Cardiac muscle cell (in vitro differentiated cells and primary cell): Measurements from ENCODE around the gene NEDD4L. TPM values are rescaled to one million over a fixed set of nuclear protein-coding genes. Genes with fewer than 3 reads are reported as not detected.

ENCODE experiments used
- DNase-seq, 2 donors: peaks; one replicate each; pipeline versions ENCODE4 v3.0.0 to v3.0.0-alpha.2; 2010 to 2017; ENCODE audit warnings: low read depth in 1 of 2, low spot score in 1 of 2
- H3K27ac ChIP-seq: fragments of 200-600 bp; sonication (generic); 2 replicates; pipeline ENCODE4 v1.5.1; 2016
- H3K27me3 ChIP-seq: fragments of 200-600 bp; sonication (generic); 2 replicates; pipeline ENCODE4 v1.6.0; 2016; ENCODE audit warnings: control low read depth
- H3K36me3 ChIP-seq: fragments of 200-600 bp; sonication (generic); 2 replicates; pipeline ENCODE4 v1.5.1; 2016; ENCODE audit warnings: control low read depth
- H3K4me1 ChIP-seq: fragments of 200-600 bp; sonication (generic); 2 replicates; pipeline ENCODE4 v1.8.1; 2017; ENCODE audit warnings: low read depth, mild to moderate bottlenecking, mixed run types
- H3K4me3 ChIP-seq: fragments of 200-600 bp; sonication (generic); 2 replicates; pipeline ENCODE4 v1.5.1; 2016; ENCODE audit warnings: mild to moderate bottlenecking
- H3K9me3 ChIP-seq: fragments of 200-600 bp; sonication (generic); 2 replicates; pipeline ENCODE4 v1.5.1; 2017; ENCODE audit warnings: low read depth, mild to moderate bottlenecking, control low read depth
- CTCF ChIP-seq: IDR thresholded peaks from 2 replicates; pipeline ENCODE4 v1.5.1; 2012; ENCODE audit warnings: low read depth, mild to moderate bottlenecking, low read length
- polyA plus RNA-seq: library from polyadenylated mRNA; unstranded; fragments of >200 nt; fragmentation: Nextera tagmentation; extraction: Ambion mirVana; gene quantifications from 2 replicates; pipeline ENCODE4 v1.2.1, GENCODE V29; 2016
- total RNA-seq: library from RNA; depleted of rRNA; stranded (reverse); fragments of >200 nt; gene quantifications from 2 replicates; pipeline ENCODE4 v1.2.3, GENCODE V29; 2016

The NEDD4L gene
- total and polyA plus RNA-seq, 2 experiments from 2014 or later, result 30.8 to 40.5 TPM

GRCh38 chr18:58177004-58177717 lies 133.1 kb downstream of the NEDD4L start:
- no peaks in the 10 kb centered on the region for H3K27me3 ChIP-seq
- no peaks in the 10 kb centered on the region for H3K36me3 ChIP-seq
- no peak overlapping the region for H3K27ac ChIP-seq
- no peaks in the 10 kb centered on the region for H3K9me3 ChIP-seq
- peak in 1 of 2 donors; percentile 92 for DNase-seq
- H3K4me1 ChIP-seq, result no peaks in the 10 kb centered on the region
- TF ChIP-seq CTCF, result no peak
- no peak overlapping the region for H3K4me3 ChIP-seq

- no peaks in the 10 kb centered on the region for H3K4me1 ChIP-seq
- no peak for TF ChIP-seq CTCF
These were observed 134.0 kb downstream of the NEDD4L start for GRCh38 chr18:58177896-58178470.

GRCh38 chr18:58178511-58178910 lies 134.5 kb downstream of the NEDD4L start:
- Histone ChIP-seq H3K4me1 (no peaks in the 10 kb centered on the region), H3K27ac (no peak overlapping the region), H3K4me3 (no peak overlapping the region), H3K9me3 (no peaks in the 10 kb centered on the region), H3K27me3 (no peaks in the 10 kb centered on the region), H3K36me3 (no peaks in the 10 kb centered on the region)
- TF ChIP-seq CTCF, result no peak
- DNase-seq, result no peak

More at GRCh38 chr18:58177896-58178470, 134.0 kb downstream of the NEDD4L start:
- Histone ChIP-seq H3K4me3 (no peak overlapping the region), H3K27ac (no peak overlapping the region), H3K9me3 (no peaks in the 10 kb centered on the region), H3K36me3 (no peaks in the 10 kb centered on the region), H3K27me3 (no peaks in the 10 kb centered on the region)
- no peak for DNase-seq

- no peaks in the 10 kb centered on the region for H3K9me3 ChIP-seq
- DNase-seq, result no peak
- no peak for TF ChIP-seq CTCF
- H3K4me1 ChIP-seq, result no peaks in the 10 kb centered on the region
- no peak overlapping the region for H3K27ac ChIP-seq
- H3K36me3 ChIP-seq, result no peaks in the 10 kb centered on the region
- no peaks in the 10 kb centered on the region for H3K27me3 ChIP-seq
- no peak overlapping the region for H3K4me3 ChIP-seq
These were observed 136.1 kb downstream of the NEDD4L start for GRCh38 chr18:58180172-58180571.

- peak; percentile 58 to 61 for DNase-seq
- no peaks in the 10 kb centered on the region for H3K27me3 ChIP-seq
- H3K9me3 ChIP-seq, result no peaks in the 10 kb centered on the region
- no peak overlapping the region for H3K4me3 ChIP-seq
- peak; percentile 80 for TF ChIP-seq CTCF
- H3K36me3 ChIP-seq, result no peaks in the 10 kb centered on the region
- no peak overlapping the region for H3K27ac ChIP-seq
- H3K4me1 ChIP-seq, result no peaks in the 10 kb centered on the region
These were observed 136.8 kb downstream of the NEDD4L start for GRCh38 chr18:58180738-58181353.
